ENCODE results near the gene OCRL. TPM values are rescaled to one million over a fixed set of nuclear protein-coding genes. Genes with fewer than 3 reads are reported as not detected.

The OCRL gene
- polyA plus RNA-seq, 1 of the 3 experiments (the other 2 are of a cell fraction) = 18.6 TPM

GRCh38 chrX:129599499-129599898, 59.4 kb downstream of the OCRL start (continued):
- no peak for TF ChIP-seq USF1 (IDR thresholded peaks at IDR 0.05; ENCODE audit: borderline replicate concordance, low read depth)

- POLR2A ChIA-PET = no interaction called here
- H2AFZ ChIP-seq (ENCODE audit: low read depth) = no peak overlapping the region
- no peaks in the 10 kb centered on the region for H3K9me3 ChIP-seq
- H3K9me2 ChIP-seq = no peaks in the 10 kb centered on the region
- CTCF ChIA-PET = interaction anchor here (0.6 to 1.6 kb wide), 2 partner anchors 12 to 36 kb away, joined by 3 to 8 read pairs; no protein-coding TSS in a partner anchor
- no peak for DNase-seq
- H3K4me1 ChIP-seq (ENCODE audit: control insufficient read depth in 1 of 2, insufficient read depth in 2 of 2, low read depth in 1 of 2, low read length in 1 of 2) = peaks cover 0 to 5% of the 10 kb centered on the region in 2 experiments; a peak in 1 of 4 replicates
- no peak for TF ChIP-seq SIN3A (IDR thresholded peaks at IDR 0.05; ENCODE audit: borderline replicate concordance, low read depth, low read length)
- no peak for TF ChIP-seq RCOR1 (IDR thresholded peaks at IDR 0.05; ENCODE audit: low read length)
- TF ChIP-seq CHD2 (IDR thresholded peaks at IDR 0.05; ENCODE audit: low read length, partially characterized antibody) = no peak
- no peak for TF ChIP-seq SMC3 (IDR thresholded peaks at IDR 0.05; ENCODE audit: low read depth, low read length)
- TF ChIP-seq RXRA (IDR thresholded peaks at IDR 0.05; ENCODE audit: borderline replicate concordance, low read depth) = no peak
- TF ChIP-seq EZH2phosphoT487 (IDR thresholded peaks at IDR 0.05; ENCODE audit: borderline replicate concordance, low read depth) = no peak
- TF ChIP-seq RFX5 (IDR thresholded peaks at IDR 0.05; ENCODE audit: low read length) = no peak
- H3K4me2 ChIP-seq = no peak overlapping the region
- H4K20me1 ChIP-seq (ENCODE audit: insufficient read depth) = no peaks in the 10 kb centered on the region
- no peak overlapping the region for H3K9ac ChIP-seq
- H3K27me3 ChIP-seq (ENCODE audit: insufficient read depth) = no peaks in the 10 kb centered on the region
- no peak overlapping the region for H3K27ac ChIP-seq (ENCODE audit: low read depth in 2 of 2, low read length in 1 of 2)
- no peaks in the 10 kb centered on the region for H3K79me2 ChIP-seq (ENCODE audit: insufficient read depth)
- peaks cover 5 to 7% of the 10 kb centered on the region in 2 experiments for H3K36me3 ChIP-seq (replicated peaks in 1 of 2; ENCODE audit: control insufficient read depth in 1 of 2, insufficient read depth in 2 of 2, low read length in 1 of 2)
- H3F3A ChIP-seq (replicated peaks; ENCODE audit: insufficient read depth) = no peaks in the 10 kb centered on the region
- WGBS (ENCODE audit: low lambda C conversion rate) = 91% methylated on average over 5 of the region's 5 CpGs
- H3K4me3 ChIP-seq (ENCODE audit: low read depth in 2 of 2, low read length in 1 of 2) = no peak overlapping the region
Measured at GRCh38 chrX:129599996-129600395, 59.9 kb downstream of the OCRL start.

- no peak overlapping the region for H3K4me3 ChIP-seq (ENCODE audit: low read depth in 2 of 2, low read length in 1 of 2)
- 41% methylated on average over 11 of the region's 11 CpGs for WGBS (ENCODE audit: low lambda C conversion rate)
- DNase-seq = peak; percentile 51
- H3F3A ChIP-seq (replicated peaks; ENCODE audit: insufficient read depth) = no peaks in the 10 kb centered on the region
- H3K4me2 ChIP-seq = no peak overlapping the region
- no peaks in the 10 kb centered on the region for H3K79me2 ChIP-seq (ENCODE audit: insufficient read depth)
- no peaks in the 10 kb centered on the region for H3K9me3 ChIP-seq
- H3K9ac ChIP-seq = no peak overlapping the region
- peaks cover 3 to 5% of the 10 kb centered on the region in 2 experiments for H3K36me3 ChIP-seq (replicated peaks in 1 of 2; ENCODE audit: control insufficient read depth in 1 of 2, insufficient read depth in 2 of 2, low read length in 1 of 2)
- H3K9me2 ChIP-seq = no peaks in the 10 kb centered on the region
- peaks cover 0 to 5% of the 10 kb centered on the region in 2 experiments; a peak in 1 of 4 replicates for H3K4me1 ChIP-seq (ENCODE audit: control insufficient read depth in 1 of 2, insufficient read depth in 2 of 2, low read depth in 1 of 2, low read length in 1 of 2)
- H3K27me3 ChIP-seq (ENCODE audit: insufficient read depth) = no peaks in the 10 kb centered on the region
- CTCF ChIA-PET = interaction anchor here (0.6 to 2.1 kb wide), 33 partner anchors 9 to 591 kb away, joined by 3 to 14 read pairs (median 4); partner anchors contain the start of genes OCRL and UTP14A
- POLR2A ChIA-PET = no interaction called here
- peak; percentile 80 for TF ChIP-seq CTCF (IDR thresholded peaks at IDR 0.05)
- no peak for TF ChIP-seq EP300 (IDR thresholded peaks at IDR 0.05; ENCODE audit: borderline replicate concordance in 1 of 2, low read depth in 1 of 2, low read length in 1 of 2)
- no peak for TF ChIP-seq USF1 (IDR thresholded peaks at IDR 0.05; ENCODE audit: borderline replicate concordance, low read depth)
- TF ChIP-seq GATA2 (CRISPR knock-in tag; IDR thresholded peaks at IDR 0.05) = no peak
- 0 out of 2 replicates have a peak, but pooled peaks have one; percentile 15 for TF ChIP-seq SMC3 (IDR thresholded peaks at IDR 0.05; ENCODE audit: low read depth, low read length)
- TF ChIP-seq RAD21 (IDR thresholded peaks at IDR 0.05; ENCODE audit: low read length) = peak; percentile 49
- no peaks in the 10 kb centered on the region for H4K20me1 ChIP-seq (ENCODE audit: insufficient read depth)
- no peak overlapping the region for H2AFZ ChIP-seq (ENCODE audit: low read depth)
- no peak overlapping the region for H3K27ac ChIP-seq (ENCODE audit: low read depth in 2 of 2, low read length in 1 of 2)
Measured at GRCh38 chrX:129600981-129601424, 60.9 kb downstream of the OCRL start.

Data from SK-N-SH (cell line).